Measurements from ENCODE around the gene UBA1. TPM values are rescaled to one million over a fixed set of nuclear protein-coding genes. Genes with fewer than 3 reads are reported as not detected.

UBA1 gene
- total and polyA plus RNA-seq, 2 of the 8 experiments (the other 6 are each of a cell fraction or from before 2014, with no cell fraction given) = 313 to 458 TPM

- TF ChIP-seq GABPA (IDR thresholded peaks at IDR 0.05; ENCODE audit: borderline replicate concordance, insufficient read depth, low read length) = no peak
- TF ChIP-seq SP1 (IDR thresholded peaks at IDR 0.05; ENCODE audit: low read depth, low read length) = no peak
- TF ChIP-seq TEAD4 (IDR thresholded peaks at IDR 0.05; ENCODE audit: low read depth, low read length) = no peak
- TF ChIP-seq CEBPB (IDR thresholded peaks at IDR 0.05; ENCODE audit: low read depth, low read length) = no peak
- TF ChIP-seq JUN (IDR thresholded peaks at IDR 0.05; ENCODE audit: low read depth, low read length) = no peak
Measured at GRCh38 chrX:47198687-47199080, 5.1 kb downstream of the UBA1 start (continued).

Measured in H1 (cell line).